Glutamatergic neuron (in vitro differentiated cells): Measurements from ENCODE around the gene PLAC8L1. TPM values are rescaled to one million over a fixed set of nuclear protein-coding genes. Genes with fewer than 3 reads are reported as not detected.

Experiments
- DNase-seq: peaks from one replicate; pipeline ENCODE4 v3.0.0; 2022
- H3K27ac Mint-ChIP-seq: one replicate; pipeline ENCODE4 v1.8.0; 2020; ENCODE audit warnings: mild to moderate bottlenecking, mixed read lengths, inconsistent platforms; ENCODE audit not compliant: unreplicated experiment
- H3K27me3 Mint-ChIP-seq: one replicate; pipeline ENCODE4 v1.8.0; 2020; ENCODE audit warnings: mild to moderate bottlenecking, moderate library complexity, mixed read lengths, inconsistent platforms; ENCODE audit not compliant: unreplicated experiment
- H3K36me3 Mint-ChIP-seq: one replicate; pipeline ENCODE4 v1.8.0; 2020; ENCODE audit warnings: mild to moderate bottlenecking, mixed read lengths, inconsistent platforms; ENCODE audit not compliant: unreplicated experiment
- H3K4me1 Mint-ChIP-seq: one replicate; pipeline ENCODE4 v1.8.0; 2020; ENCODE audit warnings: mild to moderate bottlenecking, low read depth, mixed read lengths, inconsistent platforms; ENCODE audit not compliant: unreplicated experiment
- H3K4me3 Mint-ChIP-seq: one replicate; pipeline ENCODE4 v1.8.0; 2020; ENCODE audit warnings: mild to moderate bottlenecking, mixed read lengths, inconsistent platforms; ENCODE audit not compliant: unreplicated experiment
- H3K9me3 Mint-ChIP-seq: one replicate; pipeline ENCODE4 v1.8.0; 2020; ENCODE audit warnings: mild to moderate bottlenecking, moderate library complexity, mixed read lengths, inconsistent platforms; ENCODE audit not compliant: unreplicated experiment
- CTCF ChIP-seq: fragments of 200-600 bp; sonication (generic); IDR thresholded peaks from one replicate; pipeline ENCODE4 v1.5.0; 2021; ENCODE audit not compliant: partially characterized antibody, unreplicated experiment
- total RNA-seq: library from RNA; stranded (reverse); fragmentation: NEBNext Ultra II Directional; extraction: Animal tissue kit (Norgen Biotek cat#: 25700); gene quantifications from one replicate; pipeline ENCODE4 v1.2.1, GENCODE V29; 2021; ENCODE audit not compliant: unreplicated experiment

PLAC8L1 gene
- total RNA-seq, 1 donor from 2014 or later = 2.2 TPM

GRCh38 chr5:146070746-146071145 is 34.6 kb downstream of the PLAC8L1 start:
- H3K4me3 Mint-ChIP-seq = no peak overlapping the region
- H3K36me3 Mint-ChIP-seq = no peaks in the 10 kb centered on the region
- peaks cover 8% of the 10 kb centered on the region for H3K4me1 Mint-ChIP-seq
- no peaks in the 10 kb centered on the region for H3K9me3 Mint-ChIP-seq
- no peak for TF ChIP-seq CTCF
- H3K27ac Mint-ChIP-seq = no peak overlapping the region
- H3K27me3 Mint-ChIP-seq = peaks cover 2% of the 10 kb centered on the region
- DNase-seq = no peak

GRCh38 chr5:146069780-146070099 is 35.6 kb downstream of the PLAC8L1 start:
- no peak overlapping the region for H3K27ac Mint-ChIP-seq
- TF ChIP-seq CTCF = no peak
- no peaks in the 10 kb centered on the region for H3K36me3 Mint-ChIP-seq
- peaks cover 2% of the 10 kb centered on the region for H3K27me3 Mint-ChIP-seq
- no peak overlapping the region for H3K4me3 Mint-ChIP-seq
- H3K4me1 Mint-ChIP-seq = peaks cover 8% of the 10 kb centered on the region
- no peak for DNase-seq
- H3K9me3 Mint-ChIP-seq = no peaks in the 10 kb centered on the region

- no peak overlapping the region for H3K27ac Mint-ChIP-seq
- H3K27me3 Mint-ChIP-seq = peaks cover 2% of the 10 kb centered on the region
- no peak for DNase-seq
- H3K4me1 Mint-ChIP-seq = peaks cover 8% of the 10 kb centered on the region
- no peaks in the 10 kb centered on the region for H3K36me3 Mint-ChIP-seq
- TF ChIP-seq CTCF = no peak
- H3K9me3 Mint-ChIP-seq = no peaks in the 10 kb centered on the region
- H3K4me3 Mint-ChIP-seq = no peak overlapping the region
Measured at GRCh38 chr5:146068977-146069779, 36.2 kb downstream of the PLAC8L1 start.

- no peaks in the 10 kb centered on the region for H3K9me3 Mint-ChIP-seq
- H3K36me3 Mint-ChIP-seq = no peaks in the 10 kb centered on the region
- TF ChIP-seq CTCF = no peak
- no peak overlapping the region for H3K27ac Mint-ChIP-seq
- peaks cover 2% of the 10 kb centered on the region for H3K4me1 Mint-ChIP-seq
- H3K27me3 Mint-ChIP-seq = peaks cover 2% of the 10 kb centered on the region
- DNase-seq = no peak
- no peak overlapping the region for H3K4me3 Mint-ChIP-seq
Measured at GRCh38 chr5:146068206-146068605, 37.2 kb downstream of the PLAC8L1 start.

- Mint-ChIP-seq H3K9me3 (no peaks in the 10 kb centered on the region), H3K4me3 (no peak overlapping the region), H3K27ac (no peak overlapping the region), H3K4me1 (no peaks in the 10 kb centered on the region), H3K36me3 (no peaks in the 10 kb centered on the region), H3K27me3 (peaks cover 2% of the 10 kb centered on the region)
- no peak for TF ChIP-seq CTCF
- DNase-seq = no peak
Measured at GRCh38 chr5:146066968-146067367, 38.4 kb downstream of the PLAC8L1 start.
